Measurements from ENCODE around the gene PCDHGA1.

DNA sequence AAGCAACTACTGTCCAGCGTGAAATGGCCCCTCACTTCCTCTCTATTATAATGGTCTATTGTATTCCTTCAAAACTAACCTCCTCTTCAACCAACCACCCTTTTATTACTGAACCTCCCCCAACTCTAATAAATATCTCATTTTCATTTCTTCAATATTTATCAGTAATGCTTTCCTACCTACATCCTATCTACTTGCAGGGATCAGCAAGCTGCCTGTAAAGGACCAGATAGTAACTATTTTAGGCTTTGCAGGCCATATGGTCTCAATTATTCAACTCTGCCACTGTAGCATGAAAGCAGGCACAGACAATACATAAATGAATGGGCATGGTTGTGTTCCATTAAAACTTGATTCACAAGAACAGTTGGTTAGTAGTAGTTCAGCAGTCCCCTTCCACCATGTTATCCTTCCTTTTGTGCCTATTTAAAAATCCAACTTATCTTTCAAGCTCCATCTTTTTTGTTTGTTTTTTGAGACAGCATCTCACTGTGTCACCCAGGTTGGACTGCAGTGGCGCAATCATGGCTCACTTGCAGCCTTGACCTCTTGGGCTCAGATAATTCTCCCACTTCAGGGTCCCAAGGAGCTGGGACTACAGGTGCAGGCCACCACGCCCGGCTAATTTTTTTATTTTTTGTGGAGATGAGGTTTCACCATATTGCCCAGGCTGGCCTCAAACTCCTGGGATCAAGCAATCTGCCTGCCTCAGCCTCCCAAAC, 204.3 kb downstream of the PCDHGA1 start:
- TF ChIP-seq, protein P1, sequence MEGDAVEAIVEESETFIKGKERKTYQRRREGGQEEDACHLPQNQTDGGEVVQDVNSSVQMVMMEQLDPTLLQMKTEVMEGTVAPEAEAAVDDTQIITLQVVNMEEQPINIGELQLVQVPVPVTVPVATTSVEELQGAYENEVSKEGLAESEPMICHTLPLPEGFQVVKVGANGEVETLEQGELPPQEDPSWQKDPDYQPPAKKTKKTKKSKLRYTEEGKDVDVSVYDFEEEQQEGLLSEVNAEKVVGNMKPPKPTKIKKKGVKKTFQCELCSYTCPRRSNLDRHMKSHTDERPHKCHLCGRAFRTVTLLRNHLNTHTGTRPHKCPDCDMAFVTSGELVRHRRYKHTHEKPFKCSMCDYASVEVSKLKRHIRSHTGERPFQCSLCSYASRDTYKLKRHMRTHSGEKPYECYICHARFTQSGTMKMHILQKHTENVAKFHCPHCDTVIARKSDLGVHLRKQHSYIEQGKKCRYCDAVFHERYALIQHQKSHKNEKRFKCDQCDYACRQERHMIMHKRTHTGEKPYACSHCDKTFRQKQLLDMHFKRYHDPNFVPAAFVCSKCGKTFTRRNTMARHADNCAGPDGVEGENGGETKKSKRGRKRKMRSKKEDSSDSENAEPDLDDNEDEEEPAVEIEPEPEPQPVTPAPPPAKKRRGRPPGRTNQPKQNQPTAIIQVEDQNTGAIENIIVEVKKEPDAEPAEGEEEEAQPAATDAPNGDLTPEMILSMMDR (IDR thresholded peaks at IDR 0.05) = no peak
- TF ChIP-seq GATA3 (IDR thresholded peaks at IDR 0.05; ENCODE audit: borderline replicate concordance) (no peak), REST (IDR thresholded peaks at IDR 0.05) (no peak), CBX2 (IDR thresholded peaks at IDR 0.05; ENCODE audit: borderline replicate concordance, low read depth) (no peak), PBX3 (IDR thresholded peaks at IDR 0.05) (no peak)
